ENCODE data around the gene G2E3.

- no peak for TF ChIP-seq POLR2AphosphoS5 (IDR thresholded peaks at IDR 0.05; ENCODE audit: low read depth)
- no peak for TF ChIP-seq CTCF (IDR thresholded peaks at IDR 0.05; ENCODE audit: insufficient read depth, low read length)
- no peak for TF ChIP-seq SPI1 (IDR thresholded peaks at IDR 0.05; ENCODE audit: borderline replicate concordance, low read depth)
- TF ChIP-seq REST (IDR thresholded peaks at IDR 0.05; ENCODE audit: insufficient replicate concordance, low read depth): no peak
These were observed 38.0 kb downstream of the G2E3 start for GRCh38 chr14:30596935-30597334.
